GM21723 (cell line): ENCODE data around the gene SMG9.

Experiments
- ATAC-seq: cut with Tn5 transposase; IDR thresholded peaks from one replicate; pipeline ENCODE4 v1.9.1; 2021; ENCODE audit warnings: mild to moderate bottlenecking, moderate library complexity; ENCODE audit not compliant: unreplicated experiment

Gene SMG9

GRCh38 chr19:43759515-43759914, 4.8 kb upstream of the SMG9 start:
- no peak for ATAC-seq

- no peak for ATAC-seq
Observed at GRCh38 chr19:43755256-43755801, 567 bp upstream of the SMG9 start.

- no peak for ATAC-seq
Observed at GRCh38 chr19:43754253-43754502, 584 bp downstream of the SMG9 start.

GRCh38 chr19:43752287-43752875, 2.4 kb downstream of the SMG9 start:
- no peak for ATAC-seq

GRCh38 chr19:43751466-43752220, 3.1 kb downstream of the SMG9 start:
- ATAC-seq: no peak

GRCh38 chr19:43749898-43750297, 4.9 kb downstream of the SMG9 start:
- no peak for ATAC-seq

GRCh38 chr19:43749152-43749551, 5.6 kb downstream of the SMG9 start:
- ATAC-seq: no peak

- ATAC-seq: no peak
Observed at GRCh38 chr19:43748685-43749084, 6.1 kb downstream of the SMG9 start.

GRCh38 chr19:43748205-43748594, 6.6 kb downstream of the SMG9 start:
- ATAC-seq: no peak

GRCh38 chr19:43747557-43748204, 7.1 kb downstream of the SMG9 start:
- no peak for ATAC-seq

GRCh38 chr19:43743059-43743458, 11.7 kb downstream of the SMG9 start:
- no peak for ATAC-seq

GRCh38 chr19:43741075-43741825, 13.5 kb downstream of the SMG9 start:
- no peak for ATAC-seq

GRCh38 chr19:43739439-43740235, 15.1 kb downstream of the SMG9 start:
- no peak for ATAC-seq

- ATAC-seq: no peak
Observed at GRCh38 chr19:43738780-43739211, 16.0 kb downstream of the SMG9 start.

- no peak for ATAC-seq
Observed at GRCh38 chr19:43735957-43736356, 18.8 kb downstream of the SMG9 start.

- no peak for ATAC-seq
Observed at GRCh38 chr19:43735013-43735412, 19.7 kb downstream of the SMG9 start.

- ATAC-seq: no peak
Observed at GRCh38 chr19:43731846-43732245, 22.9 kb downstream of the SMG9 start.

GRCh38 chr19:43731346-43731745, 23.4 kb downstream of the SMG9 start:
- no peak for ATAC-seq

GRCh38 chr19:43729919-43730318, 24.8 kb downstream of the SMG9 start:
- ATAC-seq: no peak

- no peak for ATAC-seq
Observed at GRCh38 chr19:43727593-43727853, 27.2 kb downstream of the SMG9 start.
